A549 (cell line): ENCODE measurements around the gene NAPSA. TPM values are rescaled to one million over a fixed set of nuclear protein-coding genes. Genes with fewer than 3 reads are reported as not detected.

Experiments
- ATAC-seq, 2 experiments: fragments of 200-7000 bp in 1 of 2; fragments of >200 bp in 1 of 2; cut with Nextera tagmentation in 1 of 2; cut with Tn5 transposase in 1 of 2; 3 replicates each; pipeline versions ENCODE4 v1.8.0 to v1.9.1; 2018 to 2020; ENCODE audit warnings: mild to moderate bottlenecking in 1 of 2, moderate library complexity in 1 of 2
- CTCF ChIA-PET: fragments of 300-600 bp; sonication (Branson Sonifier 250); formaldehyde crosslinking; extraction: SDS; loops from one replicate; lab custom pipeline; 2021; ENCODE audit warnings: antibody characterized with exemption, inconsistent platforms; lab: Yijun Ruan, JAX
- POLR2A ChIA-PET: fragments of 350-600 bp; formaldehyde crosslinking; extraction: SDS; loops from one replicate; lab custom pipeline; 2021; ENCODE audit warnings: antibody characterized with exemption, inconsistent platforms; lab: Yijun Ruan, JAX
- DNase-seq, 2 experiments: peaks; one replicate each; pipeline versions ENCODE4 v3.0.0 to v3.0.0-alpha.2; 2011 to 2016; ENCODE audit warnings: low read depth in 1 of 2, low spot score in 1 of 2
- FAIRE-seq: peaks from 2 replicates; lab custom pipeline; 2011; peaks lifted over from hg19 to GRCh38; lab: Jason Lieb, UNC
- H3K27ac ChIP-seq, 2 experiments: fragments of >200 bp; sonication (Bioruptor Twin); formaldehyde crosslinking; 3 replicates each; pipeline ENCODE4 v1.5.1; 2016 to 2017
- H3K4me1 ChIP-seq: fragments of >200 bp; sonication (Bioruptor Twin); formaldehyde crosslinking; 3 replicates; pipeline ENCODE4 v1.6.1; 2016
- H3K4me2 ChIP-seq: fragments of >200 bp; sonication (Bioruptor Twin); formaldehyde crosslinking; 3 replicates; pipeline ENCODE4 v1.6.1; 2016
- H3K4me3 ChIP-seq: fragments of >200 bp; sonication (Bioruptor Twin); formaldehyde crosslinking; 3 replicates; pipeline ENCODE4 v1.5.1; 2016
- H3K9me3 ChIP-seq: fragments of >200 bp; sonication (Bioruptor Twin); formaldehyde crosslinking; 3 replicates; pipeline ENCODE4 v1.6.1; 2016
- BHLHE40 ChIP-seq: IDR thresholded peaks from 2 replicates; pipeline ENCODE4 v1.6.1; 2012; ENCODE audit warnings: low read depth, low read length, inconsistent platforms
- CBX2 ChIP-seq: fragments of 200-600 bp; sonication (generic); IDR thresholded peaks from 2 replicates; pipeline ENCODE4 v1.6.1; 2016; ENCODE audit warnings: low read depth, mild to moderate bottlenecking, borderline replicate concordance
- CHD2 ChIP-seq: fragments of 150-350 bp; IDR thresholded peaks from 2 replicates; pipeline ENCODE4 v1.6.1; 2014; ENCODE audit warnings: low read length; ENCODE audit not compliant: partially characterized antibody
- CTCF ChIP-seq: fragments of >200 bp; sonication (Bioruptor Twin); formaldehyde crosslinking; IDR thresholded peaks from 3 replicates; pipeline ENCODE4 v1.5.1; 2016
- EHF ChIP-seq: fragments of 250-450 bp; sonication (Bioruptor Pico); IDR thresholded peaks from 2 replicates; pipeline ENCODE4 v1.5.0; 2020; ENCODE audit warnings: mild to moderate bottlenecking
- EHMT2 ChIP-seq: fragments of 200-600 bp; sonication (generic); IDR thresholded peaks from 2 replicates; pipeline ENCODE4 v1.6.1; 2016; ENCODE audit warnings: antibody characterized with exemption, low read depth, mild to moderate bottlenecking, moderate library complexity
- FOSB ChIP-seq: fragments of 250-450 bp; sonication (Bioruptor Pico); IDR thresholded peaks from 2 replicates; pipeline ENCODE4 v1.5.0; 2020; ENCODE audit warnings: mild to moderate bottlenecking, moderate library complexity
- FOXS1 ChIP-seq: fragments of 250-450 bp; sonication (Bioruptor Pico); IDR thresholded peaks from 2 replicates; pipeline ENCODE4 v1.5.0; 2020; ENCODE audit warnings: mild to moderate bottlenecking, moderate library complexity
- GATA3 ChIP-seq: IDR thresholded peaks from 2 replicates; pipeline ENCODE4 v1.6.1; 2012; ENCODE audit warnings: borderline replicate concordance
- HOXB13 ChIP-seq: fragments of 250-450 bp; sonication (Bioruptor Pico); IDR thresholded peaks from 2 replicates; pipeline ENCODE4 v1.5.0; 2020; ENCODE audit warnings: low read depth, mild to moderate bottlenecking, moderate library complexity
- HOXB5 ChIP-seq: fragments of 250-450 bp; sonication (Bioruptor Pico); IDR thresholded peaks from 2 replicates; pipeline ENCODE4 v1.5.0; 2020; ENCODE audit warnings: mild to moderate bottlenecking, moderate library complexity
- JUN ChIP-seq, 2 experiments: fragments of >200 bp; sonication (Bioruptor Twin); formaldehyde crosslinking; IDR thresholded peaks; 2 replicates in 1 of 2; 3 replicates in 1 of 2; pipeline ENCODE4 v1.6.1; 2016 to 2017
- KDM1A ChIP-seq: fragments of 200-600 bp; sonication (generic); IDR thresholded peaks from 2 replicates; pipeline ENCODE4 v1.6.1; 2016; ENCODE audit warnings: low read depth, mild to moderate bottlenecking
- KDM5A ChIP-seq: fragments of 200-600 bp; sonication (generic); IDR thresholded peaks from 2 replicates; pipeline ENCODE4 v1.6.1; 2016; ENCODE audit warnings: antibody characterized with exemption, mild to moderate bottlenecking
- MAX ChIP-seq: IDR thresholded peaks from 2 replicates; pipeline ENCODE4 v1.6.1; 2012
- MYC ChIP-seq: IDR thresholded peaks from 2 replicates; pipeline ENCODE4 v1.6.1; 2012; ENCODE audit warnings: mild to moderate bottlenecking, inconsistent platforms, low read length, improper control_type of control experiment, borderline replicate concordance
- NR3C1 ChIP-seq: fragments of >200 bp; sonication (Bioruptor Twin); formaldehyde crosslinking; IDR thresholded peaks from 3 replicates; pipeline ENCODE4 v1.6.1; 2017
- PBX3 ChIP-seq: IDR thresholded peaks from 2 replicates; pipeline ENCODE4 v1.6.1; 2012
- POLR2AphosphoS2 ChIP-seq: conservative IDR thresholded peaks from 2 replicates; pipeline ENCODE4 v1.6.1; 2012; ENCODE audit warnings: low read length, improper control_type of control experiment, inconsistent platforms
- RFX5 ChIP-seq: fragments of 450-650 bp; IDR thresholded peaks from 2 replicates; pipeline ENCODE4 v1.7.1; 2014; ENCODE audit warnings: antibody characterized with exemption, mild to moderate bottlenecking, moderate library complexity
- SMC3 ChIP-seq: fragments of >200 bp; sonication (Bioruptor Twin); formaldehyde crosslinking; IDR thresholded peaks from 3 replicates; pipeline ENCODE4 v1.6.1; 2018; ENCODE audit warnings: inconsistent platforms
- TFCP2L1 ChIP-seq: fragments of 250-450 bp; sonication (Bioruptor Pico); IDR thresholded peaks from 2 replicates; pipeline ENCODE4 v1.5.0; 2021; ENCODE audit warnings: mild to moderate bottlenecking
- TP53 ChIP-seq: fragments of 250-450 bp; sonication (Bioruptor Pico); IDR thresholded peaks from 2 replicates; pipeline ENCODE4 v1.5.0; 2021; ENCODE audit warnings: mild to moderate bottlenecking, moderate library complexity
- ZFP36 ChIP-seq: fragments of 450-650 bp; IDR thresholded peaks from 2 replicates; pipeline ENCODE4 v1.6.1; 2014; ENCODE audit warnings: borderline replicate concordance; ENCODE audit not compliant: partially characterized antibody
- ZSCAN20 ChIP-seq: fragments of 250-450 bp; sonication (Bioruptor Pico); IDR thresholded peaks from 2 replicates; pipeline ENCODE4 v1.8.0; 2022; ENCODE audit warnings: mild to moderate bottlenecking, moderate library complexity
- WGBS: methylation state at CpG from one replicate; pipeline ENCODE4 v1.1.6; 2017; ENCODE audit errors: missing lambda C conversion rate; 5-methylcytosine and 5-hydroxymethylcytosine counted together
- polyA plus RNA-seq, 4 experiments: library from polyadenylated mRNA; depleted of rRNA in 3 of 4; stranded (reverse); fragments of >200 nt; fragmentation: RNase III in 1 of 4; extraction: RNeasy Plus Mini Kit Qiagen cat#74134 plus additional on column Dnase treatment in 1 of 4; gene quantifications; 2 replicates in 3 of 4; 3 replicates in 1 of 4; pipeline ENCODE4 v1.2.3, GENCODE V29; 2011 to 2017
- TF ChIP-seq, protein P1 (sequence below): fragments of 450-650 bp; IDR thresholded peaks from 2 replicates; pipeline ENCODE4 v1.6.1; 2014; ENCODE audit warnings: antibody characterized with exemption
- TF ChIP-seq, protein P2 (sequence below): fragments of >200 bp; sonication (Bioruptor Twin); formaldehyde crosslinking; IDR thresholded peaks from 3 replicates; pipeline ENCODE4 v1.6.1; 2016
- TF ChIP-seq, protein P3 (sequence below): fragments of 250-450 bp; sonication (Bioruptor Pico); IDR thresholded peaks from 2 replicates; pipeline ENCODE4 v1.5.0; 2021; ENCODE audit warnings: mild to moderate bottlenecking, moderate library complexity, borderline replicate concordance

Gene NAPSA
- polyA plus RNA-seq, 2 of the 4 experiments (the other 2 are of a cell fraction) = 1.3 to 1.5 TPM

- TF ChIP-seq ZFP36 = no peak
- no peak for TF ChIP-seq TP53 (CRISPR knock-in tag)
- no peak for TF ChIP-seq EHF (CRISPR knock-in tag)
- TF ChIP-seq TFCP2L1 (CRISPR knock-in tag) = no peak
- TF ChIP-seq FOSB (CRISPR knock-in tag) = no peak
- no peak for TF ChIP-seq MYC
These were observed 12.1 kb upstream of the NAPSA start (continued) for GRCh38 chr19:50377517-50377916.

GRCh38 chr19:50377051-50377461, 11.6 kb upstream of the NAPSA start:
- FAIRE-seq (no peak), ATAC-seq (peak; percentile 39 to 69), DNase-seq (peak; percentile 55 to 75)
- peak overlapping the region; percentile 73 for H3K4me2 ChIP-seq
- 37% methylated on average over 5 of the region's 7 CpGs for WGBS
- peak overlapping the region in 1 of 2 experiments; percentile 97; a peak in 3 of 6 replicates for H3K27ac ChIP-seq
- ChIA-PET POLR2A (no interaction called here), CTCF (interaction anchor here (2.6 to 4.3 kb wide), 2 partner anchors 8 to 20 kb away, joined by 12 to 20 read pairs; no protein-coding TSS in a partner anchor)
- H3K4me1 ChIP-seq = peaks cover 9% of the 10 kb centered on the region; the same call in 1 of the 3 replicates
- TF ChIP-seq BHLHE40 = no peak
- no peak for TF ChIP-seq HOXB5 (CRISPR knock-in tag)
- TF ChIP-seq ZSCAN20 = no peak
- TF ChIP-seq PBX3 = no peak
- H3K9me3 ChIP-seq = no peaks in the 10 kb centered on the region
- H3K4me3 ChIP-seq = peak overlapping the region; percentile 79

DNA sequence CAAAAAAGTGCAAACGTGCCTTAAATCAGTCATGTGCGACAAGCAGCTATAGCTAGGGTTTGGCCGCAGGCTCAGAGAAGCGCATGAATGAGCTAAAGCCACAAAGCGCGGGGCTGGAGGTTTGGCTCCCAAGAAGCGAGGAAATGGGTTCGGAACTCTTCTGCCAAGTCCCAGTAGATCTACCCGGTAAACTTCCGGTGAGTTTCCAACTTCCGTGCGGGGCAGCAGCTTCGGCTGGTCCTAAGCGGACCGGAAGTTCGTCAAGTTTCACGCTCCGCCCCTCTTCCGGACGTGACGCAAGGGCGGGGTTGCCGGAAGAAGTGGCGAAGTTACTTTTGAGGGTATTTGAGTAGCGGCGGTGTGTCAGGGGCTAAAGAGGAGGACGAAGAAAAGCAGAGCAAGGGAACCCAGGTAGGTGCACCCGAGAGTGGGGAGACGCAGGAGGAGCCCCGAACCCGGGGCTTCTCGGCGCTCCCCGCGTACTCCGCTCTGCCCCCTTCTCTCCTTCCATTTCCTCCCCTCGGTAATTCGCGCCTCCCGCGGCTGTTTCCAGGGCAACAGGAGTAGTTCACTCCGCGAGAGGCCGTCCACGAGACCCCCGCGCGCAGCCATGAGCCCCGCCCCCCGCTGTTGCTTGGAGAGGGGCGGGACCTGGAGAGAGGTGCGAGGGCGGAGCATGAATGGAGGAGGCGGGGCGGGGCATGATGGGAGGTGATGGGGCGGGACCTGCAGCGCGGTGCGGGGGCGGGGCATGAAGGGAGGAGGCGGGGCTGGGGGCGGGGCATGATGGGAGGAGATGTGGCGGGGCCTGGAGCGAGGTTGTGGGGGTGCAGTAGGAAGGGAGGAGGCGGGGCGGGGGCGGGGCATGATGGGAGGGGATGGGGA, 11.0 kb upstream of the NAPSA start, which contains the start of gene NR1H2:
Gene NR1H2 (plus strand): TSS at position 292 of the 885 bp plus-strand sequence. CDS start 1,149 bp downstream, outside the sequence.
- Histone ChIP-seq H3K27ac (peak within 1 kb of the TSS; percentile 97), H3K4me3 (peak within 1 kb of the TSS; percentile 79), H3K9me3 (no peaks in the 10 kb centered on the region), H3K4me1 (peaks cover 9% of the 10 kb centered on the region; the same call in 1 of the 3 replicates), H3K4me2 (peak within 1 kb of the TSS; percentile 73)
- CTCF ChIA-PET = interaction anchor here (1.0 to 2.6 kb wide), 5 partner anchors 10 to 103 kb away, joined by 3 to 15 read pairs (median 6); partner anchors contain the start of gene NAPSA
- DNase-seq (peak; percentile 97 to 100), ATAC-seq (peak; percentile 82 to 93), FAIRE-seq (peak; percentile 93)
- 1% methylated on average over 49 of the region's 67 CpGs for WGBS
- POLR2A ChIA-PET = interaction anchor here (0.7 to 1.1 kb wide), 4 partner anchors 8 to 135 kb away, joined by 4 to 7 read pairs (median 4); partner anchors contain the start of genes JOSD2 and POLD1
- TF ChIP-seq CTCF = no peak
- TF ChIP-seq SMC3 = 0 out of 3 replicates have a peak, but pooled peaks have one; percentile 14
- TF ChIP-seq FOXS1 (CRISPR knock-in tag) = no peak
- TF ChIP-seq RFX5 = peak; percentile 61
- TF ChIP-seq NR3C1 = no peak
- TF ChIP-seq CHD2 = peak; percentile 17
- TF ChIP-seq, protein P1, sequence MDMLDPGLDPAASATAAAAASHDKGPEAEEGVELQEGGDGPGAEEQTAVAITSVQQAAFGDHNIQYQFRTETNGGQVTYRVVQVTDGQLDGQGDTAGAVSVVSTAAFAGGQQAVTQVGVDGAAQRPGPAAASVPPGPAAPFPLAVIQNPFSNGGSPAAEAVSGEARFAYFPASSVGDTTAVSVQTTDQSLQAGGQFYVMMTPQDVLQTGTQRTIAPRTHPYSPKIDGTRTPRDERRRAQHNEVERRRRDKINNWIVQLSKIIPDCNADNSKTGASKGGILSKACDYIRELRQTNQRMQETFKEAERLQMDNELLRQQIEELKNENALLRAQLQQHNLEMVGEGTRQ = no peak
- TF ChIP-seq, protein P2, sequence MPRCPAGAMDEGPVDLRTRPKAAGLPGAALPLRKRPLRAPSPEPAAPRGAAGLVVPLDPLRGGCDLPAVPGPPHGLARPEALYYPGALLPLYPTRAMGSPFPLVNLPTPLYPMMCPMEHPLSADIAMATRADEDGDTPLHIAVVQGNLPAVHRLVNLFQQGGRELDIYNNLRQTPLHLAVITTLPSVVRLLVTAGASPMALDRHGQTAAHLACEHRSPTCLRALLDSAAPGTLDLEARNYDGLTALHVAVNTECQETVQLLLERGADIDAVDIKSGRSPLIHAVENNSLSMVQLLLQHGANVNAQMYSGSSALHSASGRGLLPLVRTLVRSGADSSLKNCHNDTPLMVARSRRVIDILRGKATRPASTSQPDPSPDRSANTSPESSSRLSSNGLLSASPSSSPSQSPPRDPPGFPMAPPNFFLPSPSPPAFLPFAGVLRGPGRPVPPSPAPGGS = no peak
- no peak for TF ChIP-seq CBX2
- TF ChIP-seq KDM5A = no peak
- no peak for TF ChIP-seq POLR2AphosphoS2
- TF ChIP-seq JUN (IDR thresholded peaks at IDR 0.05) = peak; percentile 82 to 93
- no peak; the same call in 1 of the 2 replicates for TF ChIP-seq GATA3
- TF ChIP-seq MAX = peak; percentile 93
- TF ChIP-seq EHMT2 = no peak
- TF ChIP-seq, protein P3, sequence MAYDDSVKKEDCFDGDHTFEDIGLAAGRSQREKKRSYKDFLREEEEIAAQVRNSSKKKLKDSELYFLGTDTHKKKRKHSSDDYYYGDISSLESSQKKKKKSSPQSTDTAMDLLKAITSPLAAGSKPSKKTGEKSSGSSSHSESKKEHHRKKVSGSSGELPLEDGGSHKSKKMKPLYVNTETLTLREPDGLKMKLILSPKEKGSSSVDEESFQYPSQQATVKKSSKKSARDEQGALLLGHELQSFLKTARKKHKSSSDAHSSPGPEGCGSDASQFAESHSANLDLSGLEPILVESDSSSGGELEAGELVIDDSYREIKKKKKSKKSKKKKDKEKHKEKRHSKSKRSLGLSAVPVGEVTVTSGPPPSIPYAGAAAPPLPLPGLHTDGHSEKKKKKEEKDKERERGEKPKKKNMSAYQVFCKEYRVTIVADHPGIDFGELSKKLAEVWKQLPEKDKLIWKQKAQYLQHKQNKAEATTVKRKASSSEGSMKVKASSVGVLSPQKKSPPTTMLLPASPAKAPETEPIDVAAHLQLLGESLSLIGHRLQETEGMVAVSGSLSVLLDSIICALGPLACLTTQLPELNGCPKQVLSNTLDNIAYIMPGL (CRISPR knock-in tag) = no peak
- no peak for TF ChIP-seq HOXB13 (CRISPR knock-in tag)
- TF ChIP-seq KDM1A = no peak
